Neural crest cell (in vitro differentiated cells): ENCODE data around the gene MAP3K7. TPM values are rescaled to one million over a fixed set of nuclear protein-coding genes. Genes with fewer than 3 reads are reported as not detected.
A peak's percentile ranks its signal among the peaks of the same experiment; 100 is the strongest.

Experiments
- DNase-seq: peaks from one replicate; pipeline ENCODE4 v3.0.0; 2021; ENCODE audit warnings: low read depth, mixed read lengths, low spot score
- H3K27ac Mint-ChIP-seq: one replicate; pipeline ENCODE4 v1.8.0; 2021; ENCODE audit warnings: mild to moderate bottlenecking, mixed read lengths; ENCODE audit not compliant: unreplicated experiment
- H3K27me3 Mint-ChIP-seq: 2 replicates; pipeline ENCODE4 v1.8.0; 2021; ENCODE audit warnings: low read depth, mild to moderate bottlenecking, mixed read lengths
- H3K36me3 Mint-ChIP-seq: 2 replicates; pipeline ENCODE4 v1.8.0; 2021; ENCODE audit warnings: low read depth, mild to moderate bottlenecking, mixed read lengths
- H3K4me1 Mint-ChIP-seq: 2 replicates; pipeline ENCODE4 v1.8.0; 2021; ENCODE audit warnings: mixed read lengths
- H3K4me3 Mint-ChIP-seq: one replicate; pipeline ENCODE4 v1.8.0; 2021; ENCODE audit warnings: mild to moderate bottlenecking, mixed read lengths
- H3K9me3 Mint-ChIP-seq: 2 replicates; pipeline ENCODE4 v1.8.0; 2021; ENCODE audit warnings: mixed read lengths
- CTCF ChIP-seq: fragments of 200-600 bp; sonication (generic); conservative IDR thresholded peaks from 2 replicates; pipeline ENCODE4 v1.5.0; 2021; ENCODE audit warnings: antibody characterized with exemption, mild to moderate bottlenecking
- total RNA-seq: library from RNA; stranded (reverse); gene quantifications from 2 replicates; pipeline ENCODE4 v1.2.1, GENCODE V29; 2021

Gene MAP3K7
- total RNA-seq, 1 donor from 2014 or later: 37.9 TPM

GRCh38 chr6:90584636-90585255 is 2.1 kb downstream of the MAP3K7 start:
- DNase-seq: no peak
- no peaks in the 10 kb centered on the region for H3K36me3 Mint-ChIP-seq
- H3K4me1 Mint-ChIP-seq: peaks cover 46% of the 10 kb centered on the region
- TF ChIP-seq CTCF: no peak
- H3K27ac Mint-ChIP-seq: no peak overlapping the region
- H3K27me3 Mint-ChIP-seq: peaks cover 22% of the 10 kb centered on the region
- H3K4me3 Mint-ChIP-seq: peak overlapping the region; percentile 97
- H3K9me3 Mint-ChIP-seq: no peaks in the 10 kb centered on the region

- H3K27me3 Mint-ChIP-seq: peaks cover 14% of the 10 kb centered on the region
- H3K36me3 Mint-ChIP-seq: no peaks in the 10 kb centered on the region
- H3K4me3 Mint-ChIP-seq: peak overlapping the region; percentile 97
- DNase-seq: no peak
- no peaks in the 10 kb centered on the region for H3K9me3 Mint-ChIP-seq
- no peak overlapping the region for H3K27ac Mint-ChIP-seq
- TF ChIP-seq CTCF: no peak
- peaks cover 46% of the 10 kb centered on the region for H3K4me1 Mint-ChIP-seq
Measured at GRCh38 chr6:90583836-90584481, 2.9 kb downstream of the MAP3K7 start.

GRCh38 chr6:90583179-90583835 is 3.6 kb downstream of the MAP3K7 start:
- Mint-ChIP-seq H3K36me3 (no peaks in the 10 kb centered on the region), H3K27ac (no peak overlapping the region), H3K4me1 (peaks cover 46% of the 10 kb centered on the region), H3K9me3 (no peaks in the 10 kb centered on the region), H3K4me3 (peak overlapping the region; percentile 6), H3K27me3 (peaks cover 8% of the 10 kb centered on the region)
- DNase-seq: no peak
- TF ChIP-seq CTCF: no peak

GRCh38 chr6:90581146-90581545 is 5.7 kb downstream of the MAP3K7 start:
- H3K27me3 Mint-ChIP-seq: no peaks in the 10 kb centered on the region
- no peak overlapping the region for H3K27ac Mint-ChIP-seq
- H3K4me1 Mint-ChIP-seq: peaks cover 32% of the 10 kb centered on the region

More at GRCh38 chr6:90581146-90581545, 5.7 kb downstream of the MAP3K7 start:
- no peaks in the 10 kb centered on the region for H3K36me3 Mint-ChIP-seq
- no peak for TF ChIP-seq CTCF
- no peak for DNase-seq
- H3K9me3 Mint-ChIP-seq: no peaks in the 10 kb centered on the region
- no peak overlapping the region for H3K4me3 Mint-ChIP-seq
